ENCODE data around the gene COPG2.

- TF ChIP-seq EZH2phosphoT487 (IDR thresholded peaks at IDR 0.05; ENCODE audit: borderline replicate concordance) (no peak), CTCF (conservative IDR thresholded peaks at IDR 0.05; ENCODE audit: low read length) (no peak)
Observed at GRCh38 chr7:130689683-130690082, 21.1 kb upstream of the COPG2 start.

Data from Loucy (cell line).